ENCODE results near the gene DOK7.
A peak's percentile ranks its signal among the peaks of the same experiment; 100 is the strongest.

DOK7 gene

GRCh38 chr4:3520796-3521600, 57.9 kb downstream of the DOK7 start:
- no peak for DNase-seq (ENCODE audit: low read depth)

DNA sequence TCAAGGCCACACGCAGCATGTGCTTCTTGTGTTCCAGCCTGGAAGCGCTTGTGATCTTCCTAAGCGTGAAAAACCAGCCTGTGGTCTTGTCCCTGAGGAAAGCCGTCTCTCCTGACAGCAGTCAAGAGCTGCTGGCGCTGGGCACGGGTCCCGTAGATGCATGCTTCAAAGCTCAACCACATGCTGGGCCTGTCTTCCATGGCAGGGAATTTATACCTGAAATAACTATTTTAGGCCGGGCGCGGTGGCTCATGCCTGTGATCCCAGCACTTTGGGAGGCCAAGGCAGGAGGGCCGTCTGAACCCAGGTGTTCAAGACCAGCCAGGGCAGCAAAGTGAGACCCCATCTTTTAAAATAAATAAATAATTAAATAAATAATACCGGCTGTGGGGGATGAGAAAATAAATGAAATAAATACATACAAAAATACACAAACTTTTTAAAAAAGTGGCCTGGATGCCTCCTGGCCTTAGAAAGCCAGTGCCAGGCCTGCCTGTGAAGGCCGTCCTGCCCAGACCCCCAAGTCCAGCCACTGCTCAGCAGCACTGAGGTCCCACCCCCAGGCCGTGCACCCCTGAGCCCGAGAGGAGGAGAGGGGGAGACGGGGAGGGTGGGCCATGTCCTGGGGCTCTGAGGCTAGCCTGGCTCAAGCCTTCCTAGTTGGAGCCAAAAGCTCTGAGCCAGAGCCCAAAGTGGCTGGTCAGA, 58.7 kb downstream of the DOK7 start:
- no peak for DNase-seq (ENCODE audit: low read depth)

DNA sequence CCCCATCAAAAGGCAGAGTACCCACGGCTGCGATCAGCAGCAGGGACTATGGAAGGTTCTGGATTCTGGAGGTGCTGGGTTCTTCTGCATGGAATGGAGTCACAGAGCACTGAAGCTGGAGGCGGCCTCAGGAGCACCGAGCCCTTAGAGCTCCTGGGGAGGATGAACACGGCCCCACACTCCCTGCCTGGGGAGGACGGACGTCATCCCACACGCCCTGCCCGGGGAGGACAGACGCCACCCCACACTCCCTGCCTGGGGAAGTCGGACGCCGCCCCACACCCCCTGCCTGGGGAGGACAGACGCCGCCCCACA, 59.2 kb downstream of the DOK7 start:
- no peak for DNase-seq (ENCODE audit: low read depth)

DNA sequence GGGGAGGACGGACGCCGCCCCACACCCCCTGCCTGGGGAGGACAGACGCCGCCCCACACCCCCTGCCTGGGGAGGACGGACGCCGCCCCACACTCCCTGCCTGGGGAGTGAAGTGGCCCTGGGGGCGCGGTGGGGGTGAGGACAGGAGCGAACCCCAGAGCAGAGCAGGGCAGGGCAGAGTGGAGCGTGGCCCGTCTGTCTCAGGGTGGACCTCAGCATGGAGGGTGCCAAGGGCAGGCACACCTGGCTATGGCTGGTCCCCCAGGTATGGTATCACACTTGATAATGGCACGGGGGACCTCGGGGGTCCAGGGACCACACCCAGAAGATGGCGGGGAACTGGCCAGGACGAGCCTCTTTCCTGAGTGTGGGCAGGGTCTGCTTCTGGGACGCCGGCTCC, 59.5 kb downstream of the DOK7 start:
- DNase-seq (ENCODE audit: low read depth), result no peak

DNA sequence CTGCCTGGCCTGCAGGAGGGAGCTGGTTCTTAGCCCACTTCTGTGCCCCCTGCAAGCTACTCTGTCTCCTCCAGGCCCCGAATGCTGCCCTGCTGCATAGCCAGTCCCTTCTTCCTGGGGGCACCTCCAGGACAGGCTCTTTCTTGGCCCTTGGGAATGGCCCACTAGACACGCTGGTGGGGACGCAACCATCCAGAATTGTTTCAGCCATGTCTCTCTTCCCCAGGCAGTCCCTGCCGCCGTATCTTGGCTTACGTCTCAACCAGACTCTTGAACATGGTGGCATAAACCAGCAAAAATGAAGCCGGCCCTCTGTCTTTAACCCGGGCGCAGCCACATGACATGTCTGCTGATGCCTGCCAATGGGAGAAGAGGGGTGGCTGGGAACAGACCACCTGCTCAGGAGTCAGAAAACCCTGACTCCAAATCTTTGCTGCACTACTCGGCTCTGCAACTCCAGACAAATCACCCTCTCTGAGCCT, 60.1 kb downstream of the DOK7 start:
- no peak for DNase-seq (ENCODE audit: low read depth)

GRCh38 chr4:3523628-3524221, 60.6 kb downstream of the DOK7 start:
- DNase-seq (ENCODE audit: low read depth), result no peak

- no peak for DNase-seq (ENCODE audit: low read depth)
Observed at GRCh38 chr4:3524349-3524748, 61.2 kb downstream of the DOK7 start.

DNA sequence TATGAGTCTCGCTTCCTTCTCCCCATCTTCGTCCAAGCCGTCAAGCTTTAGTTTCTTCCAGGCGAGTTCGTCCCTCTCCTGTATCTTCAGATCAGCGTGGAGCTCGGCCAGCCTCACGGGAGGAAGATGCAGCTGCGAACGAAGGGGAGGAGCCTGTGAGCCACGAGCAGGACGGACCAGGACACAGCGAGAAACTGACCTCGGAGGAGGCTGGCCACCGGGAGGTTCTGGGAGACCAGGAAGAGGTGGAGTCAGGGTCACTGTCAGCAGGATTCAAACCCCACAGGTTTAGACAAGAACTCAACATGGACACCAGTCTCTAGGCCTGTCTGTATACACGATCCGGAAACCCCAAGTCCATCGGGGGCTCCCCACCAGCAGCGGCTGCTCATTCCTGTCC, 61.8 kb downstream of the DOK7 start:
- DNase-seq (ENCODE audit: low read depth), result no peak

DNA sequence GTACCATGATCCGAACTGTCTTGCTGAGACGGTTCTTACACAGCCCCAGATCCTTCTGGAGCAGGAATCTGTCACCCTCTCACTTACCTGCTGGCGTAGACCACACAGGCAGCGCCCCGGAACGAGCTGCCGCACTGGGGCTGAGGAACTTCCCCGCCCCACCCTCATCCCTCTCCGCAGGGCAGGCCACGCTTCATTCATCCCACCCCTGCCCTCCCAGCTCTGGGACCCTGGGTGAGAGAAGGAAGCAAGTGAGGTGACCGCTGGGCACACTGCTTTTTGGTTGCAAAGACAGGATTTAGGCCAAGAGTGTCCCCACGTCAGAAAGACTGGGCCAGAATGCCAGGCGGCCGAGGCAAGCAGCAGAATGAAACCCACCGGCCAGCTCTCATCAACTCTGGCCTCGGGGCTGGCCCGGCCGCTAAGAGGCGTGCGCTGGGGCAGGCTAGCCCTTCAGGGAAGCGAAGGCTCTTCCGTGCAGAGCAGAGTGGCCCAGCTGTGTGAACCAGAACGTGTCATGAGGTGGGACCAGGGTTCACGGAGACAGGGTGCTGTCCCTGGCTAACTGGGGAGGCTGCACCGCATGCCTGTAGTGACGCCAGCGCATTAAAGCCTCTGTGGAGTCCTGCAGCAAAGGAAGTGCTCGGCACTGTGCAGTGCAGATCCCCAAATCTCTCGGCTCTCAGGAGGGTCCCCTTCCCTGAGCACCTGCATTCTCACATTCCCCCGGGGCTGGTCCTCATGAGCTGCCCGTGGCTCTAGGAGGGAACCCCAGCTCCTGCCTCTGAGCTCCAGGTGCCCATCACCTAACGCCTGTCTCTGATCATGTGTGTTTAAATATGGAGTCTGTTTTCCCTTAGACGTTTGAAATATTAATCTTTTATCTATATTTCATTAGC, 62.7 kb downstream of the DOK7 start:
- DNase-seq (ENCODE audit: low read depth), result no peak

- DNase-seq (ENCODE audit: low read depth), result no peak
Observed at GRCh38 chr4:3526456-3526855, 63.4 kb downstream of the DOK7 start.

DNA sequence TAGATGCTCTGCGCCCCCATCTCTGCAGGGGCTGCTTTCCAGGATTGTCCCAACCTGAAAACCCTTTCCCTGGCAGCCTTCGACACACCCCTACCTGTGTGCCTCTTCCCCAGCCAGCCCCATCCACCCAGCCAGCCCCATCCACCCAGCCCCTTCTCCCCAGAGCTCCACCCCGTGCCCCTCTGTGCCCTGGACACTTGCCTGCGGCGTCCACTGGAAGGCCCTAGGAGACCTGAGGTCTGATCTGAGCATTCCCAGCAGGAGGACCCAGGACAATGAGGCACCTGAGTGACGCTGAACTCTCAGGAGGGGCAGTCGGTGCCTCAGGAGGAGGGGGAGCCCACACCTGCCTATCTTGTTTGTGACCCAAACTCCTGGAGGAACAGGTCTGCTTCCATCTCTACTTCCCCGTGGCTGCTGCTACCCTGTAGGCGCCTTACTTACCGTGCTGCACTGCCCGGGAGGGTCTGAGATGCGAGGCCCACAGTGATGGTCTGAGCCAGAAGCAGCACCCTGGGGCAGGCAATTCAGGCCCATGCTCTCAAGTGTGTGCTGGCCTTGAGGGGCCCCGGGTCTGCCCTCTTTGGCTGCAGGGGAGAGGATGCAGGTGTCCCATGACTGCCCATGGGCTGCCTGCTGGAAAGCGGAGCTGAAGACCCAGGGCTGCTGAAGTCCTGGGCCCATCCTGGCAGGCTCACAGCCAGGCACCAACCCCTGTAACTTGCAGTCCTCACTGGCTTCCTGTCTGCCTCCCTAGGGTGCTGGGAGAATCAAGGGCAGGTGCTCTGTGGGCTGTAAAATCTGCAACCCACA, 64.2 kb downstream of the DOK7 start:
- no peak for DNase-seq (ENCODE audit: low read depth)

DNA sequence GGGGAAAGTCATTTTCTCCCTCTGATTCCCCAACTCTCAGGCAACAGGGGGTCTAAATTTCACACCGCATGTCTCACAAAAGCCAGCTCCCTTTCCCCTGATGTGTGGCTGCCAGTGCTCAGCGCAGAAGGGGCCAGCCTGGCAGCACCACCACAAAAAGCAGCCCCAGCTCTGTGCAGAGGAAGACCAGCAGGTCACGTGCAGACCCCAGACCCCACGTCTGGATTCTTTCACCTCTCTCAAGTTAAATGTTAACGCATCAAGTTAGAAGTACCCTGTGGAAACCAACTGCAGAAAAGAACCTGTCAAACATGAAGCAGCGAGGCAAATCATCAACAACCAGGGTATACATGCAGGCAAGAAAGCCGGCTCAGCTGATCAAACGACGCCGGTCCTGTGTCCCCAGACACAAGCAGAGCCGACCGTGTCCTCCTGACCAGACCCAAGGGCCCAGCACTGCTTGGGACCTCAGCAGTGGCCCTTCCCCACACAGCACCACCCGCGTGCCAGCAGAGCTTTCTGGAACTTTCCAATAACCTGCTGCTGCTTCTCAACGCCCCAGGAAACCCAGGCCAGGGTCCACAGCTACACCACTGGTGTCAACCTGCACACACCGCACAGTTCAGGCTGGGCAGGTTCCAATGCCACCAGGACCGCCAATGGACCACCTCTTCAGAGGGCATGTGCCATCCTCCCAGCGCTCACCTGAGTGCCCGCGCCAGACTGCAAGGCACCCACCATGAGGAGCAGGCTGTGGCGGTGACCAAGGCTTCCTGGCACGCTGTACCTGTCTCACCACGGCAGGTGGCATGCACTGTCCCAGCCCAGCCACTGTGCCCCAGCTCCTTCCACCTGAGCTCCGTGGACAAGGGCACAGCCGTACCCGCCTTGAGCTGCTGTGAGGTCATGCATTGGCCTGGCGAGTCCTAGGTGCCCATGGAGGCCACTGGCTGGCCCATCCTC, 65.1 kb downstream of the DOK7 start:
- no peak for DNase-seq (ENCODE audit: low read depth)

DNA sequence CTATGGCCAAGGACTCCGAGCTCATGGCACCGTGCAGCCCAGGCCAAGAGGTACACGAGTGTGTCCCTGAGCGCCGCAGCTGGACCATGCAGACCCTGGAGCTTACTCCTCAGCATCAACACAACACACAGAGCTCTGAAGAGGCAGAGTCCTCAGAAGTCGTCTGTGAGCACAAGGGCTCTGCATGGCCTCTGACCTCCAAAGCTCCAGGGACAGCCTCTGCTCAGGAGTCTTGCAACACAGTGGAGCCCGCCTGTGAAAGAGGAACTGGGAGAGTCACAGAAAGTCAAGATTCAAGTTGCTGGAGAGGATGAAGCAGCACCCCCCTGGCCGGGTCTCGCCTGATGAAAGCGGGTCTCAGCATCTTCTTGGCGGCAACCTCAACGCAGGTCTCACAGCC, 66.3 kb downstream of the DOK7 start:
- DNase-seq (ENCODE audit: low read depth), result no peak

GRCh38 chr4:3530051-3530450, 66.9 kb downstream of the DOK7 start:
- no peak for DNase-seq (ENCODE audit: low read depth)

- DNase-seq (ENCODE audit: low read depth), result no peak
Observed at GRCh38 chr4:3530663-3531254, 67.7 kb downstream of the DOK7 start.

- DNase-seq (ENCODE audit: low read depth), result no peak
Observed at GRCh38 chr4:3531318-3531878, 68.3 kb downstream of the DOK7 start.

DNA sequence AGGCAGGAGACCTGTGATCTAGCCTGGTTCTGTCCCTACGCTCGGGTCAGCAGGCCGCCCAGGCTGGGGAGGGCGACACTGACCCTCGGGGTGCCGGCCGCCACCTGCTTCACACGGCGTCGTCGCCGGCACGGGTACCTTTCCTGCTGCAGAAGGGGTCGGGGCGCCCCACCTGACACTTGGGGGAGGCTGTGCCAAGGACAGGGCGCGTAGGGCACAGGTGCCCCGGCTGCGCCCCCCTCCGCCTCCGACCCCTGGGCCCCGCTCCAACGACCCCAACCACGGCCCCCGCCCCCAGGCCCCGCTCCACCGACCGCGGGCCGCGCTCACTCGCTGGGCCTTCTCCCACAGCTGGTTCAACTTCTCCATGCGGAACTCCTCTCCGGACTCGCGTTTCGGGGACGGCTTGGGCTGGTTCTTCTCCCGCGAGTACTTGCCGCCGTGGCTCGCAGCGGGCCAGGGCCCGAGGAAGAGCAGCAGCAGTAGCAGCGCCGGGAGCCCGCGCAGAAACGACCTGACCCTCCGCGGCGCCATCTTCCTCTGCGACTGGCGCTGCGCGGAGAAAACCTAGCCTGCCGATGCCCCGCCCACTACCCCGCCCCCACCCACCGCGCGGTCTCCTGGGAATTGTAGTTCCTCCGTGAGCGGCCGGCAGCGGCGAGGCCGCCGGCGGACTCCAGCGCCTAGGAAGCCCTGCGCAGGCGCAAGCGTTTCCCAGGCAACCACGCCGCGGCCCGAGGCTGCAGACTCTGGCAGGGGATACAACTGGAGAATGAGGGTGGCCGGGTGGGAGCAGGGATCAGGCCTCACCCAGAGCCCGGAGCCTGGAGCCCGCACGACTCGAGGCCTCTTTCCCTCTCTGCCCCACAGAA, 69.0 kb downstream of the DOK7 start, which contains the start of gene LRPAP1:
Gene LRPAP1, minus strand, starts transcription at position 544 of the 872 bp plus-strand sequence. Its CDS starts 10 bp downstream, at position 534.
- DNase-seq (ENCODE audit: low read depth), result peak; percentile 74

- no peak for DNase-seq (ENCODE audit: low read depth)
Observed at GRCh38 chr4:3532751-3533422, 69.8 kb downstream of the DOK7 start.
